Measurements from ENCODE around the gene ARL6. TPM values are rescaled to one million over a fixed set of nuclear protein-coding genes. Genes with fewer than 3 reads are reported as not detected.

Gene ARL6
- total and polyA plus RNA-seq, 2 donors: 3.8 to 5.8 TPM

- peak in 2 of 9 donors; percentile 3 to 4 for DNase-seq (ENCODE audit: low read depth in 6 of 9, low spot score in 9 of 9)
- H3K36me3 ChIP-seq (ENCODE audit: control insufficient read depth in 2 of 2, insufficient read depth in 2 of 2, low read length in 1 of 2): no peaks in the 10 kb centered on the region
- WGBS: 35% methylated on average over 22 of the region's 22 CpGs
Observed at GRCh38 chr3:97763586-97764406, 762 bp upstream of the ARL6 start.

GRCh38 chr3:97765336-97765735, 778 bp downstream of the ARL6 start:
- 63% methylated on average over 2 of the region's 2 CpGs for WGBS
- Histone ChIP-seq H3K9me3 (ENCODE audit: control insufficient read depth in 2 of 2, insufficient read depth in 1 of 2, low read length in 1 of 2) (no peaks in the 10 kb centered on the region), H3K4me3 (ENCODE audit: low read length in 2 of 2) (peak overlapping the region; percentile 65 to 78), H3K4me1 (ENCODE audit: control insufficient read depth in 2 of 2, insufficient read depth in 2 of 2, low read length in 2 of 2) (peaks cover 9% of the 10 kb centered on the region in 2 donors), H3K27ac (ENCODE audit: low read depth in 1 of 2, low read length in 1 of 2) (no peak overlapping the region), H3K27me3 (ENCODE audit: control insufficient read depth in 2 of 2, insufficient read depth in 1 of 2, low read length in 1 of 2) (no peaks in the 10 kb centered on the region), H3K36me3 (ENCODE audit: control insufficient read depth in 2 of 2, insufficient read depth in 2 of 2, low read length in 1 of 2) (no peaks in the 10 kb centered on the region)
- no peak for DNase-seq (ENCODE audit: low read depth in 6 of 9, low spot score in 9 of 9)

More at GRCh38 chr3:97763586-97764406, 762 bp upstream of the ARL6 start:
- no peaks in the 10 kb centered on the region for H3K9me3 ChIP-seq (ENCODE audit: control insufficient read depth in 2 of 2, insufficient read depth in 1 of 2, low read length in 1 of 2)
- peaks cover 9% of the 10 kb centered on the region in 2 donors for H3K4me1 ChIP-seq (ENCODE audit: control insufficient read depth in 2 of 2, insufficient read depth in 2 of 2, low read length in 2 of 2)
- H3K27ac ChIP-seq (ENCODE audit: low read depth in 1 of 2, low read length in 1 of 2): peak overlapping the region in 1 of 2 donors; percentile 82
- H3K4me3 ChIP-seq (ENCODE audit: low read length in 2 of 2): peak overlapping the region; percentile 65 to 78
- no peaks in the 10 kb centered on the region for H3K27me3 ChIP-seq (ENCODE audit: control insufficient read depth in 2 of 2, insufficient read depth in 1 of 2, low read length in 1 of 2)

GRCh38 chr3:97772926-97773325, 8.4 kb downstream of the ARL6 start:
- no peak overlapping the region for H3K4me3 ChIP-seq (ENCODE audit: low read length in 2 of 2)
- no peaks in the 10 kb centered on the region for H3K36me3 ChIP-seq (ENCODE audit: control insufficient read depth in 2 of 2, insufficient read depth in 2 of 2, low read length in 1 of 2)
- H3K4me1 ChIP-seq (ENCODE audit: control insufficient read depth in 2 of 2, insufficient read depth in 2 of 2, low read length in 2 of 2): no peaks in the 10 kb centered on the region
- no peak overlapping the region for H3K27ac ChIP-seq (ENCODE audit: low read depth in 1 of 2, low read length in 1 of 2)
- no peaks in the 10 kb centered on the region for H3K27me3 ChIP-seq (ENCODE audit: control insufficient read depth in 2 of 2, insufficient read depth in 1 of 2, low read length in 1 of 2)
- DNase-seq (ENCODE audit: low read depth in 6 of 9, low spot score in 9 of 9): no peak
- H3K9me3 ChIP-seq (ENCODE audit: control insufficient read depth in 2 of 2, insufficient read depth in 1 of 2, low read length in 1 of 2): no peaks in the 10 kb centered on the region
- 96% methylated on average over 3 of the region's 3 CpGs for WGBS

- no peaks in the 10 kb centered on the region for H3K27me3 ChIP-seq (ENCODE audit: control insufficient read depth in 2 of 2, insufficient read depth in 1 of 2, low read length in 1 of 2)
Observed at GRCh38 chr3:97778152-97778551, 13.6 kb downstream of the ARL6 start.

DNA sequence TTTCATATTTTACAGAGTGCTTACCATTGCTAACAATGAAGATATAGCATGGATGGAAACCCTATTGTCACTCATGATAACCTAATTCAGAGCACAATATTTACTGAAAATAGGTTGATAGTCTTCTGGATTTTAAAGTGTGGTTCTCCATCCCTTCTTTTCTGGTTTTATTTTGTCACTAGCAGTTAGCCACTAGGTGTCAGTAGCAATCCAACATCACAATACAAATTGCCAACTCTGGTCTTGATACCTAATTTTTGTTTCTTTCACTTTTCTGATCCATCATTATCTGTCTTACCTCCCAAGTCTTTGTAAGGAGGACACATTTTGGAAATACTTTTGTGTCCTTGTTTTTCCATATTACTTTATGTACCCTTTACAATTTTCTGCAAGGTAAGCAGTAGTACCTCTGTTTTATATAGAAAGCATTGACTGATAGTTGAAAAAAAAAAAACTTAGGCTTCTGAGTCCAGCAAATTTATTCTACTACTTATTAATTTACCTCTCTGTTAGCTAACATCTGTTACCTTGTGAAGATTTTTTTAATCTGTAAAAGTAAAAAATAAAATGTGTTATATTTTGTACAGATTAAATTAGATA, 29.0 kb downstream of the ARL6 start:
- no peak overlapping the region for H3K27ac ChIP-seq (ENCODE audit: low read depth in 1 of 2, low read length in 1 of 2)
- H3K4me3 ChIP-seq (ENCODE audit: low read length in 2 of 2): no peak overlapping the region
- H3K27me3 ChIP-seq (ENCODE audit: control insufficient read depth in 2 of 2, insufficient read depth in 1 of 2, low read length in 1 of 2): no peaks in the 10 kb centered on the region
- H3K36me3 ChIP-seq (ENCODE audit: control insufficient read depth in 2 of 2, insufficient read depth in 2 of 2, low read length in 1 of 2): no peaks in the 10 kb centered on the region
- no peaks in the 10 kb centered on the region for H3K9me3 ChIP-seq (ENCODE audit: control insufficient read depth in 2 of 2, insufficient read depth in 1 of 2, low read length in 1 of 2)
- H3K4me1 ChIP-seq (ENCODE audit: control insufficient read depth in 2 of 2, insufficient read depth in 2 of 2, low read length in 2 of 2): no peaks in the 10 kb centered on the region
- DNase-seq (ENCODE audit: low read depth in 6 of 9, low spot score in 9 of 9): peak; percentile 9 to 74 (median 59)

More at GRCh38 chr3:97778152-97778551, 13.6 kb downstream of the ARL6 start:
- Histone ChIP-seq H3K9me3 (ENCODE audit: control insufficient read depth in 2 of 2, insufficient read depth in 1 of 2, low read length in 1 of 2) (no peaks in the 10 kb centered on the region), H3K4me3 (ENCODE audit: low read length in 2 of 2) (no peak overlapping the region), H3K36me3 (ENCODE audit: control insufficient read depth in 2 of 2, insufficient read depth in 2 of 2, low read length in 1 of 2) (no peaks in the 10 kb centered on the region), H3K4me1 (ENCODE audit: control insufficient read depth in 2 of 2, insufficient read depth in 2 of 2, low read length in 2 of 2) (no peaks in the 10 kb centered on the region), H3K27ac (ENCODE audit: low read depth in 1 of 2, low read length in 1 of 2) (no peak overlapping the region)
- DNase-seq (ENCODE audit: low read depth in 6 of 9, low spot score in 9 of 9): no peak

DNA sequence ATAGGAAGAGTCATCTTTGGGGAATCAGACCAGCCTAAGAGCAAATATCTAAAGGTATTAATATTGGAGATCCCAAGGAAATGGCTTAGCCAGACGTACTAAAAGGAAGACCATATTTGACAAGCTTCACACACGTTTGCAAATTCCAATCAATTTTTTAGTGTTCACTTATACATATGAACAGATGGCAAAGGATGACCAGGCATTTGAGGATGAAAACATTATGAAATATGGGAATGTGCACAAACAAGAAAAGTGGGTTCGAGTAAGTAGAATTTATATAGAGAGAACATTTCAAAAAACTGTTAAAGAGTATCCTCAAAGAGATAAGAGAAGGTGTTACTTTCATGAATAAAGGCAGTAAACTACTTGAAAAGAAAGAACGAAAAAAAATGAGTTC, 31.4 kb downstream of the ARL6 start:
- H3K9me3 ChIP-seq (ENCODE audit: control insufficient read depth in 2 of 2, insufficient read depth in 1 of 2, low read length in 1 of 2): no peaks in the 10 kb centered on the region
- H3K4me3 ChIP-seq (ENCODE audit: low read length in 2 of 2): no peak overlapping the region
- H3K27me3 ChIP-seq (ENCODE audit: control insufficient read depth in 2 of 2, insufficient read depth in 1 of 2, low read length in 1 of 2): no peaks in the 10 kb centered on the region
- H3K27ac ChIP-seq (ENCODE audit: low read depth in 1 of 2, low read length in 1 of 2): no peak overlapping the region
- no peaks in the 10 kb centered on the region for H3K36me3 ChIP-seq (ENCODE audit: control insufficient read depth in 2 of 2, insufficient read depth in 2 of 2, low read length in 1 of 2)
- 98% methylated on average over 4 of the region's 4 CpGs for WGBS
- DNase-seq (ENCODE audit: low read depth in 6 of 9, low spot score in 9 of 9): no peak
- H3K4me1 ChIP-seq (ENCODE audit: control insufficient read depth in 2 of 2, insufficient read depth in 2 of 2, low read length in 2 of 2): no peaks in the 10 kb centered on the region

GRCh38 chr3:97804471-97804870, 39.9 kb downstream of the ARL6 start:
- no peak overlapping the region for H3K27ac ChIP-seq (ENCODE audit: low read depth in 1 of 2, low read length in 1 of 2)
- WGBS: 98% methylated on average over 3 of the region's 3 CpGs

GRCh38 chr3:97810779-97811390, 46.3 kb downstream of the ARL6 start:
- no peak for DNase-seq (ENCODE audit: low read depth in 6 of 9, low spot score in 9 of 9)
- WGBS: 93% methylated on average over 2 of the region's 2 CpGs
- no peak overlapping the region for H3K27ac ChIP-seq (ENCODE audit: low read depth in 1 of 2, low read length in 1 of 2)

More at GRCh38 chr3:97804471-97804870, 39.9 kb downstream of the ARL6 start:
- H3K4me3 ChIP-seq (ENCODE audit: low read length in 2 of 2): no peak overlapping the region
- no peaks in the 10 kb centered on the region for H3K9me3 ChIP-seq (ENCODE audit: control insufficient read depth in 2 of 2, insufficient read depth in 1 of 2, low read length in 1 of 2)
- H3K36me3 ChIP-seq (ENCODE audit: control insufficient read depth in 2 of 2, insufficient read depth in 2 of 2, low read length in 1 of 2): no peaks in the 10 kb centered on the region
- no peaks in the 10 kb centered on the region for H3K4me1 ChIP-seq (ENCODE audit: control insufficient read depth in 2 of 2, insufficient read depth in 2 of 2, low read length in 2 of 2)
- H3K27me3 ChIP-seq (ENCODE audit: control insufficient read depth in 2 of 2, insufficient read depth in 1 of 2, low read length in 1 of 2): no peaks in the 10 kb centered on the region
- no peak for DNase-seq (ENCODE audit: low read depth in 6 of 9, low spot score in 9 of 9)

More at GRCh38 chr3:97810779-97811390, 46.3 kb downstream of the ARL6 start:
- Histone ChIP-seq H3K36me3 (ENCODE audit: control insufficient read depth in 2 of 2, insufficient read depth in 2 of 2, low read length in 1 of 2) (no peaks in the 10 kb centered on the region), H3K27me3 (ENCODE audit: control insufficient read depth in 2 of 2, insufficient read depth in 1 of 2, low read length in 1 of 2) (no peaks in the 10 kb centered on the region), H3K4me1 (ENCODE audit: control insufficient read depth in 2 of 2, insufficient read depth in 2 of 2, low read length in 2 of 2) (no peaks in the 10 kb centered on the region), H3K9me3 (ENCODE audit: control insufficient read depth in 2 of 2, insufficient read depth in 1 of 2, low read length in 1 of 2) (no peaks in the 10 kb centered on the region), H3K4me3 (ENCODE audit: low read length in 2 of 2) (no peak overlapping the region)
